T-helper 22 cell (primary cell): ENCODE measurements around the gene CACNG7.
"Not testable (repeated sequence)": the region's sequence is repeated elsewhere in the genome, so short reads cannot be mapped to it uniquely, and the experiment has no call there.

ENCODE experiments used
- DNase-seq: peaks from one replicate; pipeline ENCODE4 v3.0.0-alpha.2; 2020; ENCODE audit warnings: low read depth

Gene CACNG7, protein sequence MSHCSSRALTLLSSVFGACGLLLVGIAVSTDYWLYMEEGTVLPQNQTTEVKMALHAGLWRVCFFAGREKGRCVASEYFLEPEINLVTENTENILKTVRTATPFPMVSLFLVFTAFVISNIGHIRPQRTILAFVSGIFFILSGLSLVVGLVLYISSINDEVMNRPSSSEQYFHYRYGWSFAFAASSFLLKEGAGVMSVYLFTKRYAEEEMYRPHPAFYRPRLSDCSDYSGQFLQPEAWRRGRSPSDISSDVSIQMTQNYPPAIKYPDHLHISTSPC

DNA sequence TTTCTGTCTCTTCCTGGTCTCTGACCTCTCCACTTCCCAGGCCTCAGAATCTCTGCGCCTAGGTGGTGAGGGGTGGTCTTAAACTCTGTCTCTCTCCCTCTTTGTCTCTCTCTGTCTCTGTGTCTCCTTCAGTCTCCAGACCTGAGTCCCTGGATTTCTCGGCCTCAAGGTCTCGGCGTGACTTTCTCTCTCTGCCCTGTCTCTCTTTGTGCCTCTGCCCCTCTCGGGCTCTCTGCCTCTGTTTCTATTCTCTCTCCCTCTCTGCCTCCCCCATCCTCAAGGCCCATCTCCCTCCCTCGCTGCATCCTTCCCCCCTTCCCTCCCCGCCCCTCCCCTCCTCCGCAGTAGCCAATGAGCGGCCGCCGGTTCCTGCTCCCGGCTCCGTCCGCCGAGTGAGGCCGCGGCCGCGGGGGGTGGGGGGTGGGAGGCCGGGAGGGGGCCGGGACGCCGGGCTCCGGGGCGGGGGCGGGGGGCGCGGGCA, at the start of gene CACNG7:
CACNG7 (plus strand) TSS at position 344 of the 481 bp plus-strand sequence. CDS start 3,554 bp downstream, outside the sequence.
- DNase-seq = no peak

DNA sequence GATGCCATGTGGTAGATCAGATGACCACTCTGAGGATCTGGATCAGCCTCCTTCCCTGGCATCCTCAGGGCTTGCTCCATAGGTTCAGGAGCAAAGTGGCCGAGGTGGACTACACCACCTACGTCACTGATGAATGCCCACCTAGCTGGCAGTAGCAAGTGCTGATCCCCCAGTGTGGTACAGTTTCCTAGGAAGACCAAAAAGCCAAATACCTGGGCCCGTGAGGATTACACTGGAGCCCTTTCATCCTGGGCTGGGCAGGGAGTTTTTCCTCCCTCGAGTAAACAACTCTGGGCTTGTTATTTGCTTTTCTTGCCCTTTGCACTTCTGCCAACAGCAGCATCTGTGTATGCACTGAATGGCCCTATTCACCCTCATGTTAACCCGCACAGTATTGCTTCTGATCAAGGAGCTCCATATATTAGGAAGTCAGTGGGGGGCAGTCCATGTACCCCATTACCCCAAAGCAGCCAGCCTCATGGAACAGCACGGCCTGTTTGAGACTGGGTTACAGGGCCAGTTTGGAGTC, 44.7 kb upstream of the CACNG7 start:
- DNase-seq = no peak

DNA sequence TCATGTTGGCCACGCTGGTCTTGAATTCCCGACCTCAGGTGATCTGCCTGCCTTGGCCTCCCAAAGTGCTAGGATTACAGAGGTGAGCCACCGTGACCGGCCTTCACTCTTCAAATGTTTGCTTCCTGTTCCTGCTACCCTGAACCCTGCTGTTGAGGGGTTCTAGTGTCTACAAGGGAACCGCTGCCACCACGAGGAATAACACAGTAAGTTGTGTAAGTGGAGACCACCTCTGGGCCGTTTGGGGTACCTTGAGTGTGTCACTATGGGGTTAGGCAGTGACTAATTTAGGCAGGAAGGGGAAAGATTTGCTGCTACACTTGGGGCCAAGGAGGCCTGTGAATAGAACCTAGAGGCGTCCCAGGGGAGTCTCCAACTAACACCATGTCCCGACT, 43.6 kb upstream of the CACNG7 start:
- DNase-seq = no peak

DNA sequence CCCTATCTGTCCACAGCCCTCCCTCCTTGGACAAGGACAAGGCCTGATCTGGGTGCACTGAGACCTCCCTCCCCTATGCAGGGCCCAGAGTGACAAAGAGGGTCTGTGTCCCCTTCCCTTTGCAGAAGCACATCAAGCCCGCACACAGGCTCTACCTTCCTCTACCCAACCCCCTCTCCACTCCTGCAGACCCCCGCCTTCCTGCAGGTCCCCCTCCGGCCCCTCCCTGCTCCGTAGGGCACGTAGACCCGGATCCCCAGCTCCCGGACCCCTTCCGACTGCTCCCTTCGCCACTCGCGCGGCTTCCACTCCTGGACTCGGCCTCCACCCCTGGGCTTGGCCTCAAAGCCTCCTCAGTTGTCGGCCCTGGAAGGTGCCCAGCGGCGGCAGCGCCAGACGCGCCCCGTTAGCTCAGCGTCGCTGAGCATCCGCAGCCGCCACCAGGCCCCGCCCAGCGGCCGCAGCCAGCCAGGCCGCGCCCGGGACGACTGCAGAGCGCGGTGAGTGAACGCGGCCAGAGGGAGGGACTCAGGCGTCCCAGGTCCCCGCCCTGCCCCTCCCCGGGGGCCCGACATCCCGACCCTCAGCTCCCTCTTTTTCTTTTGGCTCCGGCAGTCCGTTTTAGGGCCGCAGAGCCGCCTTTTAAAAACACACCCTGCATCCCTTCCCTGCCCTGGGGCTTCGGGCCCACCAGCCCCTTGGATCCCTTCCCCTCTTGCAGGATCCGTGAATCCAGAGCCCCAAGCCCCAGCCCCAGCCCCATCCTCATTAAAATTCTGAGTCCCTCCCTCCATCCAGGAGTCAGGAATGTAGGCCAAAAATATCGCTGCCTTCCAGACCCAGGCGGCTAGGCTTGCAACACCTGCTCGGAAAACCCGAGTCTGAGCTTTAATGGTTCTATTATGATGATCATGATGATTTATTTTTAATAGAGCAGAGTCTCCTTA, 42.9 kb upstream of the CACNG7 start:
- peak; percentile 69 for DNase-seq

DNA sequence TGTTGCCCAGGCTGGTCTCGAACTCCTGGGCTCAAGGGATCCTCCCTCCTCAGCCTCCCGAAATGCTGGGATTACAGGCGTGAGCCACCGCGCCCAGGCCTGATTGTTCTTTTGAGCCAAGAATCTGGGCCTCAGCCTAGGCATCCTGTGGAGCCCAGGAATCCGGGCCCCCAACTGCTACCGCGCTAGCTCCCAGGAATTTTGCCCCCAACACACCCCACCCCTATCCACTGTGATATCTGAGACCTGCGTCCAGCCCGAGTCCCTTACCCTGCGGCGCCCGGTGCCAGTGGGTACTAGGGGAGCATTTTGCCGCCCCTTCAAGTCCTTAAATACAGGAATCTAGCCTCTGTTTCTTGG, 42.2 kb upstream of the CACNG7 start:
- DNase-seq = no peak

DNA sequence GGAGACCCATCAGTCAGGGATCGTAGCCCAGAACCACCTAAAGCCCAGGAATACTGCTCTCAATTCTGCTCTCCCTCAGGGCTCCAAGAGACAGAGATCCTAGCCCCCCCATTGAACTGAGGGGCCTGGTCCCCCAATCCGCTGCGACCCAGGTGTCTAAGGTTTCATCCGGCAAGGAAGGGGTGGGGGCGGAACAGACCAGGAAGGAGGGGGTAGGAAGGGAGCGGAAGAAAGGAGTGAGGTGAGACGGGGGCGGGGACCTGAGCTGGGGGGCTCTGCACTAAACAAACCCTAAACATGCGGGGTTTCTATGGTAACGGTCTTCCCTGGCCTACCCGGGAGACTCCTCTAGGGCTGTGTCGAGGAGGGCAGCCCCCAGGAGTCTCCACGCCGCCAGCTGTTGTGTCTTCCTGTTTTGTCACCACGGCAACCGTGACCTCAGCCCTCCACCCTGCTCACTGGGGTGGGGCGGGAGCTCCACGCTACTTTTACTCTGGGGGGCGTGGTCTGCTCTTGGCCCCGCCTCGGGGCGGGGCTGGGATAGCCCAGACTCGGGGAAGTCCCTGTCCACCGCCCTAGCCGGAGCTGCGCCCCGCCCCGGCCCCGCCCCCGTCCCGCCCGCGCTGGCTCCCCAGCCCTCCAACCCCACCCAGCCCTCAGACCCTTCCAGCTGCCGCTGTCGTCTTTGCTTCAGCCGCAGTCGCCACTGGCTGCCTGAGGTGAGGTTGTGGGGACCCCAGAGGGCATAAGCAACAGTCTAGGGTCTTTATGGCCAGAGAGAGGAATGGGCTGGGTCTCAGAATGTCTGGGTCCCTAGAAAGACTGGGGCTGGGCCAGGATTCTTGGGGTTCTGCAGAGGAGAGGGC, 41.6 kb upstream of the CACNG7 start, which contains the start of gene MYADM:
MYADM (plus strand) TSS at position 659 of the 866 bp plus-strand sequence. CDS start 5,647 bp downstream, outside the sequence.
- DNase-seq = peak; percentile 100

DNA sequence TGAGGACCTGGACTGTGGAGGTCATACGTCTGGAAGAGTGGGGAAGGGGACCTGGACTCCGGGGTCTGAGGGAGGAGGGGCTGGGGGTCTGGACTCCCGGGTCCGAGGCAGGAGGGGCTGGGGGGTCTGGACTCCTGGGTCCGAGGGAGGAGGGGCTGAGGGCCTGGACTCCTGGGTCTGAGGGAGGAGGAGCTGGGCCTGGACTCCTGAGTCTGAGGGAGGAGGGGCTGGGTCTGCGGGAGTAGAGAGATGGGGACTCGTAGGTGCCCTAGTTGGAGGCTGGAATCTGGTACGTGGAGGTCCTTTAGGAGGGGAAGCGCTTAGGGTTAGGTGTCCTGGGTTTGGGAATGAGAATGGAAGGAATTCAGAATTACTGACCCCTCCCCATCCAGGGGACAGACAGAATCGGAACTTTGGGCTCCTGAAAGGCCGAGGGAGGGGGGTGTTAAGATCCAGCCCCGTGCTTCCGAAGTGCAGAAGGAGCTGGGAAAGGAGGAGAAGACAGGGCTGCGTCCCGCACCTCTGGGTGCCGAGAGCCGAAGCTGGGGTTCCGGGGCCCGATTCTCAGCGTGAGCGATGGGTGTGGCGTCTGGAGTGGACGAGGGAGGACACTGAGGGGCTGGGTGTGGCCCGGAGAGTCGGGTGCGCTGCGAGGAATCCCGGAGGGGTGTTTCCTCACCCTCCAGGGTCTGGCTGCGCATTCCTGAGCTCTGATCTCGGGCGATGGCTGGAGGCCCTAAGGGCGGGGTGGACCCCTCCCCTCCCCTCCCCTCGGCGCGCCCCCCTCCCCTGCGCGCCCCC, 40.8 kb upstream of the CACNG7 start:
- DNase-seq = no peak

DNA sequence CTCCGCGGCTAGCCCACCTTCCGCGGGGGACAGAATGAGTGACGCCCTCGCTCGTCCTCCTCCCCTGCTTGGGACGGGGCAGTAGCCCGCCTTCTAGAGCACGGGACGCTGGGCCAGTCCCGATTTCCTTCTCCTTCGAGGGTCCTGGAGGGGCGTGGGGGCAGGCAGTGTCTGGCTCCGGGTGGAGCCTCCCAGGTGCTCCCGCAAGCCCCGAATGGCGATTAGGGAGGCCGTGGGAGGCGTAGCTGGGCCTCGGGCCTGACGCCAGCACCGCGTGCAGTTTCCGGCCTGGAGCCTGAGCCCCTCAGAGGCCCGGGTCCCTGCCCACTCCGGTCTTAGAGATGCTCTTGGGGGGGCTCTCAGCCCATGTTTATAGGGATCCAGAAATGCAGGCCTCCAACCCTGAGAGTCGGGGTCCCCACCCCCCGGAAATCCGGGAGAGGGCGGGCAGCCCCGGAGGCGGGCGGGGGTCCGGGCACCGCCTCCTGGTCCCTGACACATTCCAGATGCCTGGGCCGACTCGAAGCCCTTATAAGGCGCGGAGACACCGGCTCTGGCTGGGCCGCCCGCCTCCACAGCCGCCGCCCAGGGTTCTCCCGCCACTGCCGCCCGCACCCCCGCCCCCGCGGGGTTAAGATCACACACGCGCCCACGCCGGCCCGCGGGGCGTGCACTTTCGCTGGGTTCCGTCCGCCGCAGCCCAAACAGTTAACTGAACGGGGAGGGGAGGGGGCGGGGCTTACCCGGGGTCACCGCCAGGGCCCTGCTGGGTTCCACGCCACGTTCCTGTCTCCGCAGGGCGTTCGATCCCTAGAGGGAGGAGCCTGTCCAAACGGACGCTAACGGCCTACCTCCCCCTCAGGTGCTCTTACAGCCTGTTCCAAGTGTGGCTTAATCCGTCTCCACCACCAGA, 39.9 kb upstream of the CACNG7 start:
- peak; percentile 88 for DNase-seq

DNA sequence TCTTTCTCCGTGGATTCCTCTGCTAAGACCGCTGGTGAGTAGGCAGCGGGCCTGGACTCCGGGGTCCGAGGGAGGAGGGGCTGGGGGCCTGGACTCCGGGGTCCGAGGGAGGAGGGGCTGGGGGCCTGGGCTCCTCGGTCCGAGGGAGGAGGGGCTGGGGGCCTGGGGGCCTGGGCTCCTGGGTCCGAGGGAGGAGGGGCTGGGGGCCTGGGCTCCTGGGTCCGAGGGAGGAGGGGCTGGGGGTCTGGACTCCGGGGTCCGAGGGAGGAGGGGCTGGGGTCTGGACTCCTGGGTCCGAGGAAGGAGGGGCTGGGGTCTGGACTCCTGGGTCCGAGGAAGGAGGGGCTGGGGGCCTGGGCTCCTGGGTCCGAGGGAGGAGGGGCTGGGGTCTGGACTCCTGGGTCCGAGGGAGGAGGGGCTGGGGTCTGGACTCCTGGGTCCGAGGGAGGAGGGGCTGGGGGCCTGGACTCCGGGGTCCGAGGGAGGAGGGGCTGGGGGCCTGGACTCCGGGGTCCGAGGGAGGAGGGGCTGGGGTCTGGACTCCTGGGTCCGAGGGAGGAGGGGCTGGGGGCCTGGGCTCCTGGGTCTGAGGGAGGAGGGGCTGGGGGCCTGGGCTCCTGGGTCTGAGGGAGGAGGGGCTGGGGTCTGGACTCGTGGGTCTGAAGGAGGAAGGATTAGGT, 39.1 kb upstream of the CACNG7 start:
- DNase-seq = not testable (repeated sequence)

DNA sequence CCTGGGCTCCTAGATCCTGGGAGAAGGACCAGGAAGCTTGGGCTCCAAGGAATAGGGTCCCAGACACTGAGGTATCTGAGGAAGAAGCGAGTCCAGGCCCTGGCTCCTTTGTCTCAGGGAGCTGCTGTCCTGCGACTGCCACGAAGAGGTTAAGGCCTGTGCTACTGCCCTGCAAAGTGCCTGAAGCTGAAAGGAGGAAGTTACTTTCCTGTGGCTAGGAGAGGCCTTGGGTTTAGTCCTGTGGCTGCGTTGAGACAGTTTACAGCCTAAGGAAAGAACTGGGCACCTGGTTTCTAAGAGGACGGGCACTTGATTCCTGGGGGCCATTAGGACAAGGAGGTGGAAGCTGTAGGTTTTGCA, 38.6 kb upstream of the CACNG7 start:
- DNase-seq = no peak

DNA sequence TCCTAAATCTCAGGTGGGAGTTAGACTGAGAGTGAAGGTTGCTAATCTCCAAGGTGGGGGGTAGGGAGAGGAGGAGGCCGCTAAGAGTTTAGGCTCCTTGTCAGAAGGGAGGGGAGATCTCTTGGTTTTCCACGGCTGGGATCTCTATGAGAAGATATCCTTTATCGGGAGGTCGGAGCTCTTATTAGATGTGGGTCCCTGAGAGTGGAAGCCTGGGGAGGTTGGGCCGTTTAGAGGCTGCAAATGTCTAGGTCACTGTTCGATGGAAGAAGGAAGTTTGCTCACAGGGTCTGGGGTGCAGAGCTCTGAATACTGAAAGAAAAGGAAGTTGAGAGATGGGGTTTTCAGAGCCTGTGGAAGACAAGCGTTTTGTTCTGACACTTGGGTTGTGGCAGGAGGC, 37.6 kb upstream of the CACNG7 start:
- no peak for DNase-seq

DNA sequence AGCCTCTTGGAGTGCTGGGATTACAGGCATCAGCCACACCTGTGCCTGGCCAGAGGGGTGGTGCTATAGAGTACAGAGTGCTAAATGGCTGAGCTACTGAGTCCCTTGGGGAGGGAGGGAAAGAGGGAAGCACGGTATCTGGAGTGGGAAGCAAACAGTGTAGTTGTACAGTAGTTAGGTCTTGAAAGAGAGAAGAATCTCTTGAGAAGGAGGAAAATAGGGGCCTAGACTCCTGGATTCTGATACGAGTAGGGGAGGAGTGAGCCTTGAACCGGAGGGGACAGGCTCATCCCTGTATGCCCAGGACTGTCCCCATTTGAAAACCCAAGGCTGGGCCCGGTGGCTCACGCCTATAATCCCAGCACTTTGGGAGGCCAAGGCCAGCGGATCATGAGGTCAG, 36.3 kb upstream of the CACNG7 start:
- DNase-seq = no peak

DNA sequence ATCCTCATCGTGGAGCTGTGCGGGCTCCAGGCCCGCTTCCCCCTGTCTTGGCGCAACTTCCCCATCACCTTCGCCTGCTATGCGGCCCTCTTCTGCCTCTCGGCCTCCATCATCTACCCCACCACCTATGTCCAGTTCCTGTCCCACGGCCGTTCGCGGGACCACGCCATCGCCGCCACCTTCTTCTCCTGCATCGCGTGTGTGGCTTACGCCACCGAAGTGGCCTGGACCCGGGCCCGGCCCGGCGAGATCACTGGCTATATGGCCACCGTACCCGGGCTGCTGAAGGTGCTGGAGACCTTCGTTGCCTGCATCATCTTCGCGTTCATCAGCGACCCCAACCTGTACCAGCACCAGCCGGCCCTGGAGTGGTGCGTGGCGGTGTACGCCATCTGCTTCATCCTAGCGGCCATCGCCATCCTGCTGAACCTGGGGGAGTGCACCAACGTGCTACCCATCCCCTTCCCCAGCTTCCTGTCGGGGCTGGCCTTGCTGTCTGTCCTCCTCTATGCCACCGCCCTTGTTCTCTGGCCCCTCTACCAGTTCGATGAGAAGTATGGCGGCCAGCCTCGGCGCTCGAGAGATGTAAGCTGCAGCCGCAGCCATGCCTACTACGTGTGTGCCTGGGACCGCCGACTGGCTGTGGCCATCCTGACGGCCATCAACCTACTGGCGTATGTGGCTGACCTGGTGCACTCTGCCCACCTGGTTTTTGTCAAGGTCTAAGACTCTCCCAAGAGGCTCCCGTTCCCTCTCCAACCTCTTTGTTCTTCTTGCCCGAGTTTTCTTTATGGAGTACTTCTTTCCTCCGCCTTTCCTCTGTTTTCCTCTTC, 35.1 kb upstream of the CACNG7 start:
- DNase-seq = no peak

DNA sequence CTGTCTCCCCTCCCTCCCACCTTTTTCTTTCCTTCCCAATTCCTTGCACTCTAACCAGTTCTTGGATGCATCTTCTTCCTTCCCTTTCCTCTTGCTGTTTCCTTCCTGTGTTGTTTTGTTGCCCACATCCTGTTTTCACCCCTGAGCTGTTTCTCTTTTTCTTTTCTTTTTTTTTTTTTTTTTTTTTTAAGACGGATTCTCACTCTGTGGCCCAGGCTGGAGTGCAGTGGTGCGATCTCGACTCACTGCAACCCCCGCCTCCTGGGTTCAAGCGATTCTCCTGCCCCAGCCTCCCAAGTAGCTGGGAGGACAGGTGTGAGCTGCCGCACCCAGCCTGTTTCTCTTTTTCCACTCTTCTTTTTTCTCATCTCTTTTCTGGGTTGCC, 34.5 kb upstream of the CACNG7 start:
- no peak for DNase-seq

DNA sequence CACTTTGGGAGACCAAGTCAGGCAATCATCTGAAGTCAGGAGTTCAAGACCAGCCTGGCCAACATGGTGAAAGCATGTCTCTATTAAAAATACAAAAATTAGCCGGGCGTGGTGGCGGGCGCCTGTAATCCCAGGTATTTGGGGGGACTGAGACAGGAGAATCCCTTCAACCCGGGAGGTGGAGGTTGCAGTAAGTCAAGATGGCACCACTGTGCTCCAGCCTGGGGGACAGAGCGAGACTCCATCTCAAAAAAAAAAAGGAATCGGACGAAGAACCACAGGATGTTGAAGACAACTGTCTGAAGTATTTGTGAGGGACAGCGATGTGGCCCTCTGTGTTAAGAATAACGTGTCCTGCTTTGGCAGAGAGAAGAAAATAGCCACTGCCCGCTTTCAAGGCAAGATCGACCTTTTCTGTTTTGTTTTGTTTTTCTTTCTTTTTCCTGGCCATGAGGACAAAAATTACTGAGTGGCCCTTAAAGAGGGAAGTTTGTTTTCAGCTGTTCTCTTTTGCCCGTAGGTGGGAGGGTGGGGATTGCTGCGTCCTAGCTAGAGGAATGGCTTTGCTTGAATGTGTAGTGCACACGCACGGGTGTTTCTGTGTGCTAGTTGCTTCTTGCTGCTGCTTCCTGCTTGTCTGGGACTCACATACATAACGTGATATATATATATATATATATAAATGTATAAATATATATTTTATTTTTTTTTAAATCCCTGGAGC, 33.3 kb upstream of the CACNG7 start:
- no peak for DNase-seq

DNA sequence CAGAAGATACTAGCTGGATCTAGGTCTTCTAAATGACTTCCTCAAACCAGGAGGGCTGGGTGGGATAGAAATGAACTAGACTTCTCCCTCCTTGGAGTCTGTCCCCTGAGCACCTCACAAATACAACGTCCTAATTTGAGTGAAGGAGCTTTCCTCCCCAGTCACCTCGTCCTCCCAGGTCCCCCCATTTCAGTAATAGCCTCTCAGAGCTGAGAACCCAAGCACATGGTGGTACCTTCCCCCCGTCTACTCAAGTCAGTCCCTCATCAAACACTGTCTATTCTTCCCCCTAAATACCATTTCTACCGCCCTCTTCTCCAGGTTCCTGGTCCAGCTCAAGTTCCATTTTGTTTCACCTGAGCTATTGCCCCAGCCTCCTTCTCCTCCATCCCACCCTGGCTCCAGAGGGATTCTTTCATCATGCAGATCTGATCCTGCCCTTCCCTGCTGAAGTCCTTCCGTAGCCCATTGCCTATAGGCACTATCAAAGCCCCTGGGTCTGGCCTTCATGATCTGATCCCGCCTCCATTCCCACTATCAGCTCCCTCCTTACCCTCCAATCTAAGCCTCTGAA, 32.3 kb upstream of the CACNG7 start:
- DNase-seq = no peak

DNA sequence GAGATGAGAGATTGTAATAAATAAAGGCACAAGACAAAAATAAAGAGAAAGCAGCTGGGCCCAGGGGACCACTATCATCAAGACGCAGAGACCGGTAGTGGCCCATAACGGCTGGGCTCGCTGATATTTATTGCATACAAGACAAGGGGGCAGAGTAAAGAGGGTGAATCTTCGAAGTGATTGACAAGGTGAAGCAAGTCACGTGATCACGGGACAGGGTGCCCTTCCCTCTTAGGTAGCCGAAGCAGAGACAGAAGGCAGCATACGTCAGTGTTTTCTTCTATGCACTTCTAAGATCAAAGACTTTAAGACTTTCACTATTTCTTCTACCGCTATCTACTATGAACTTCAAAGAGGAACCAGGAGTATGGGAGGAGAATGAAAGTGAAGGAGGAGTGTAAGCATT, 31.7 kb upstream of the CACNG7 start:
- DNase-seq = no peak

DNA sequence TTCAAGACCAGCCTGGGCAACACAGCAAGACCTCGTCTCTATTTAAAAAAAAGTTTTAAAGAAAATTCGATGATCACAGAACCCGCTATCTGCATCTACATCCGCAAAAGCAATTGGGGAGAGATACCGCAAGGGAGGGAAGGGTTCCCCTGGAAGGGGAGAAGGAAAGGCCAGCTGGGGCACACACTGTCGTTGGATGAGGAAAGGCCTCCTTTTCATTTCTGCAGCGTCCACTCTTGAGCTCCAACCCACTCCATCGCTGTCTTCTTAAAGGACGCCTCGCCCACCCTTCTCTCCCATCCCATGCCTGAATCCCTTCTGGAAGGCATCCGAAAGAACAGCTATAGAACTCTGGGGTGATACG, 30.3 kb upstream of the CACNG7 start:
- no peak for DNase-seq
